ENCODE data around the gene GIT1.

GRCh38 chr17:29567304-29567553 lies 22.2 kb downstream of the GIT1 start:
- TF ChIP-seq CTCF (IDR thresholded peaks at IDR 0.05): no peak
- no peak for TF ChIP-seq EP300 (IDR thresholded peaks at IDR 0.05)
